HG03066 (cell line): ENCODE measurements around the gene PRLR.
A peak's percentile ranks its signal among the peaks of the same experiment; 100 is the strongest.

Source experiments
- ATAC-seq: cut with Tn5 transposase; IDR thresholded peaks from one replicate; pipeline ENCODE4 v1.9.1; 2021; ENCODE audit warnings: low read depth; ENCODE audit not compliant: unreplicated experiment

Gene PRLR

DNA sequence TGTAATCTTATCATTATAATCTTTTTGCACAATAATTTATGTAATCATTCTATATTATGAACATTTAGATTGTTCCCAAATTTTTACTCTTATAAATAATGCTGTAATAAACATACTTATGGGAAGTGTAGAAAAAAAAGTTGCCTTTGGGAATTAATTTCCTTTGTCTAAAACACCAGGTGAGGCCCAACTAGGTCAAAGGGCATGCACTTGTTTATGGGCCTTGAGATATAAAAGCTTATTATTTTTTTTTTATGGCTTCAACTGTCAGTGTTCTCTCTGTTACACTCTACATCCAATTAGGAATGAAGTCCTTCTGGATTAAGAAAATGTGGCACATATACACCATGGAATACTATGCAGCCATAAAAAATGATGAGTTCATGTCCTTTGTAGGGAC is 6.5 kb upstream of the PRLR start:
- ATAC-seq: no peak

GRCh38 chr5:35233601-35234000 is 3.3 kb upstream of the PRLR start:
- no peak for ATAC-seq

DNA sequence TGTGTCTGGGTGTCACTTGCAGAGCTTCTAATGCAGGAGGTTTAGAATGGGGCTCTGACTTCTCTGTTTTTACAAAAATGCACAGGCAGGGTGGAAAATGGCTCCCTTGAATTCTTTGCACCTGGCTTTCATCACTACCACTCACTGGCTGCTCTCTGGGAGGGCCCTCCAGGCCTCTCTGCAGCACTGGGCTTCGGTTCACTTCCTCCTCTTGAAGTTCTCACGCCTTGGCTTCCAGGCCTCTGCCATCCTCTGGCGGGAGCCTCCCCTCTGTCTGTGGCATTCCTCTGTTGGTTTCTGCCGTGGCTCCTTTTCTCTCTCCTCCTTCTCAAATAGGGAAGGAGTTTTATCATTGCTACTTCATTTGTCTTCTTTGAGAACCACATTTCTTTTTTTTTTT is 2.8 kb upstream of the PRLR start:
- ATAC-seq: no peak

- ATAC-seq: no peak
Observed at GRCh38 chr5:35232124-35232523, 1.8 kb upstream of the PRLR start.

GRCh38 chr5:35229076-35230037 is 930 bp downstream of the PRLR start:
- peak; percentile 68 for ATAC-seq

GRCh38 chr5:35228310-35228709 is 2.0 kb downstream of the PRLR start:
- ATAC-seq: no peak

- ATAC-seq: no peak
Observed at GRCh38 chr5:35227720-35228119, 2.6 kb downstream of the PRLR start.

DNA sequence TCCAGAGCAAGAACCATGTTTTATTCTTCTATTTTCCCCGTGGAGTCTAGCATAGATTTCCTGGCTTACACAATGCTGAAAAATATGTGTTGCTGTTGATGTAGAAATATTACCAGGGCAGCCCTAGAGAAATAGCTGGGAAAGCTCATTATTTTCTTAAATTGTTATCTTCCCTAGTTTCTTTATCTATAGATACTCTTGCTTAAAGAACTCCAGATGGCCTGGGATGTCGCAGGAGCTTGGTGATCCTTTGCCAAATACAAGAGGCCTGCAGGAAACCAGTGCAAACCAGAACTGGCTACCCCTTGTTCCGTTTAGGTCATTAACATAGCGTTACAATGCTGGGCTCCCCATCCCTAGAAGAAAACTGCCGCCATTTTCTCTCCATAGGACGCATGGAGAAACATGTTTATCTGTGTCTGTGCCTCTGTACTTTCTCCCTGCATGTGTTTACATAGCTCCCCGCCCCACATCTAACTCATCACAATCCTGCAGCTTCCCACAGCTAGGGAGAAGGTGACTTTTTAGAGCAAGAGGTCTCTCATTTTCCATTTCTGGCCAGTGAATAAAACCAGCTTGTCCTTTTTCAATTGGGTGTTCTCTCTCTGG is 6.4 kb downstream of the PRLR start:
- no peak for ATAC-seq

DNA sequence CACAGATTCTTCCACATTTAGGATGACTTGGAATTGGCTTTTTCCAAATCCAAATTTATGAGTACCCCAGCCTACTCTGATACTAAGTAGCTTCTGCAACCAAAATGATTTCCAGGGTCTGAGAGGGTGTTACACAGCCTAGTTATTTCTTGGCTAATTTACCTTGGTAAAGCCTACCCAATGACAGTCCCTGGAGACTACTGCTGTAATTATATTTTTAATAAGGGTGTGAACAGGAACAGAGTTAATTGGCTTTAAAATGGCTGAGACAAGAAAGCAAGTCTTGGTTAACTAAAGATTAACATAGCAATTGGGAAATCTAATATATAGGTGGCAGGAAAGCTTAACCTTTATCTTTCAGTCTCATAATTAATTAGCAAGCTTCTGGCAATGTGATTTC is 9.3 kb downstream of the PRLR start:
- no peak for ATAC-seq

GRCh38 chr5:35218981-35219380 is 11.3 kb downstream of the PRLR start:
- ATAC-seq: no peak

GRCh38 chr5:35214051-35214450 is 16.2 kb downstream of the PRLR start:
- no peak for ATAC-seq

DNA sequence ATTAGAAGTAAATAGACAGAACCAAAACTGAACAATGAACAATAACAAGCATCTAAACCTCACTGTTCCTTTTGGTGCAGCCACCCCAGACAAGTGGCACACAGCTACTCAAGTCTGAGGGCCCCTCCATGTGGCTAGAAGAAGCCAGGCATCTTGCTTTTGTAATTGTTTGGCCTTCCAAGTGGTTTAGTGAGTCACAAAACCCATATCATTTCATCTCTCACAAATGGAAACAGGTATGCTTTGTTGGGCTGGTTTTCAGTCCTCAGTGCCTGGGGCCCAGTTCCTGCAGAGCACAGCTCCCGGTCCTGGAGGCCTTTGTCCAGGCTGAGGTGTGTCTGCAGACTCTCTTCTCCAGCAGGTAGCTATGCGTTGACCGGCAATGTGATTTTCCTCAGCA is 16.7 kb downstream of the PRLR start:
- ATAC-seq: no peak

GRCh38 chr5:35212122-35212982 is 17.9 kb downstream of the PRLR start:
- peak; percentile 73 for ATAC-seq

GRCh38 chr5:35209862-35210261 is 20.4 kb downstream of the PRLR start:
- ATAC-seq: no peak

DNA sequence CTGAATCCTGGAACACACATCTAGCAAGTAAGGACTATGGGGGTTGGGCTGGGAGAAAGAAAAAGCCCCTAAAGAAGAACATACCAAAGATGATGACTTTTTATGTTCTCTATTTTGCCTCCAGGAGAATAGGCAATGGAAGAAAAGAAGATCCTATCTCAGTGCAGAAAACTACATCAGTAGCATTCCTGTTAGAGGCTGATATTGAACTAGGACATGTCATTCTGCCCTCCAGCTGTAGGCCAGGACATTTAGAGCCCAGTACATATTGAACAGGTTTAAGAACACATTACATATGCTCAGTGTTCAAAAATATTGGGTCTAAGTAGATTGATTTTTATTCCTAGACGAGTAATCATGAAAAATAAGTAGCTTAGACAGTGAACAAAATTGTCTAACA is 24.7 kb downstream of the PRLR start:
- ATAC-seq: no peak

DNA sequence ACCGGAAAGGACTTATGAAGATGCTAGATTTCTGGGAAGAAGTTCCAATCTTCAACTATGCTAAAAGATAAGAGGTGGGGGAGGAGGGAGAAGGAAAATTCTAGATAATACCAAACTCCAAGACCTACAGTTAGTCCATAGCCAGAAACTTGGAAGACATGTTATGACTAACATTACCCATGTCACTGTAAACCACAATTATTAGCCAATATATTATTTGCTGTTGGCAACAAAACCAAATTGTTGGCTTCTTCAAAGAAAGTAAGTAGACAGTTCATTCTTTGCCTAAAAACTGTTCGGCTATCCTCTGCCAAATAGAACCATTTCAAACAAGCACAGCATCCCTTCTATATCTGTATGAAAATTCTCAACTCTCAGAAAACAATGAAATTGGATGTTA is 25.1 kb downstream of the PRLR start:
- ATAC-seq: no peak

DNA sequence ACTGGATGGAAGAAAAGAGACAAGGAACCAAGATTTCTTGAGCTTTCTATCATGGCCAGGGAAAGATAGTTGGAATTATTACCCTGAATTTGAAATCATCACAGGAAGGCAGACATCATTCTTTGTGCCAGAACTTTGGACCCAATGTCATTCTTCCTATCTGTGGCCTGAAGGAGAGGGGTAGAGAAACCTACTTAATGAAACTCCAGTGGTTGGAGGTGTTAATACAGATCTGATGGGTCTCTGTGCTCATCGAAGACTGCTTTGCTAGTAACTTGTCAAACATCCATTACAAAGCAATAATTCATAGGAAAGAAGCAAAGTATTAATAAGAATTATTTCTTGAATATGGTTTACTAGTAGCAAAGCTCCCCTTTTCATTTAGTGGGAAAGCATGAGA is 26.9 kb downstream of the PRLR start:
- no peak for ATAC-seq

- ATAC-seq: no peak
Observed at GRCh38 chr5:35202319-35203111, 27.8 kb downstream of the PRLR start.

- no peak for ATAC-seq
Observed at GRCh38 chr5:35201291-35201690, 29.0 kb downstream of the PRLR start.

GRCh38 chr5:35199886-35200285 is 30.4 kb downstream of the PRLR start:
- ATAC-seq: no peak
